ENCODE measurements around the gene ZNF74.
A peak's percentile ranks its signal among the peaks of the same experiment; 100 is the strongest.
"Not testable (repeated sequence)": the region's sequence is repeated elsewhere in the genome, so short reads cannot be mapped to it uniquely, and the experiment has no call there.

Gene ZNF74

GRCh38 chr22:20415699-20416098 lies 21.7 kb downstream of the ZNF74 start:
- H3K9me3 ChIP-seq (ENCODE audit: control insufficient read depth, insufficient read depth, low read length); H3K4me3 ChIP-seq (ENCODE audit: low read depth, low read length); H3K4me1 ChIP-seq (ENCODE audit: control insufficient read depth, insufficient read depth, low read length); H3K27me3 ChIP-seq (ENCODE audit: control insufficient read depth, insufficient read depth, low read length); H3K36me3 ChIP-seq (ENCODE audit: control insufficient read depth, insufficient read depth, low read length); H3K9ac ChIP-seq (ENCODE audit: low read depth, low read length): not testable (repeated sequence)

- Histone ChIP-seq H3K36me3 (ENCODE audit: control insufficient read depth, insufficient read depth, low read length) (no peaks in the 10 kb centered on the region), H3K27me3 (ENCODE audit: control insufficient read depth, insufficient read depth, low read length) (peaks cover 3% of the 10 kb centered on the region), H3K9me3 (ENCODE audit: control insufficient read depth, insufficient read depth, low read length) (no peaks in the 10 kb centered on the region), H3K4me3 (ENCODE audit: low read depth, low read length) (peak overlapping the region; percentile 43), H3K9ac (ENCODE audit: low read depth, low read length) (no peak overlapping the region), H3K4me1 (ENCODE audit: control insufficient read depth, insufficient read depth, low read length) (no peaks in the 10 kb centered on the region)
Measured at GRCh38 chr22:20418211-20418788, 24.3 kb downstream of the ZNF74 start.

GRCh38 chr22:20419664-20419951 lies 25.7 kb downstream of the ZNF74 start:
- H3K4me3 ChIP-seq (ENCODE audit: low read depth, low read length): no peak overlapping the region

GRCh38 chr22:20420157-20420842 lies 26.3 kb downstream of the ZNF74 start:
- Histone ChIP-seq H3K9me3 (ENCODE audit: control insufficient read depth, insufficient read depth, low read length) (no peaks in the 10 kb centered on the region), H3K27me3 (ENCODE audit: control insufficient read depth, insufficient read depth, low read length) (peaks cover 3% of the 10 kb centered on the region), H3K4me1 (ENCODE audit: control insufficient read depth, insufficient read depth, low read length) (no peaks in the 10 kb centered on the region), H3K4me3 (ENCODE audit: low read depth, low read length) (no peak overlapping the region), H3K9ac (ENCODE audit: low read depth, low read length) (no peak overlapping the region), H3K36me3 (ENCODE audit: control insufficient read depth, insufficient read depth, low read length) (no peaks in the 10 kb centered on the region)

More at GRCh38 chr22:20419664-20419951, 25.7 kb downstream of the ZNF74 start:
- no peaks in the 10 kb centered on the region for H3K36me3 ChIP-seq (ENCODE audit: control insufficient read depth, insufficient read depth, low read length)
- H3K9ac ChIP-seq (ENCODE audit: low read depth, low read length): no peak overlapping the region
- H3K4me1 ChIP-seq (ENCODE audit: control insufficient read depth, insufficient read depth, low read length): no peaks in the 10 kb centered on the region
- H3K27me3 ChIP-seq (ENCODE audit: control insufficient read depth, insufficient read depth, low read length): peaks cover 3% of the 10 kb centered on the region
- H3K9me3 ChIP-seq (ENCODE audit: control insufficient read depth, insufficient read depth, low read length): no peaks in the 10 kb centered on the region

GRCh38 chr22:20421507-20421874 lies 27.5 kb downstream of the ZNF74 start:
- Histone ChIP-seq H3K36me3 (ENCODE audit: control insufficient read depth, insufficient read depth, low read length) (no peaks in the 10 kb centered on the region), H3K4me3 (ENCODE audit: low read depth, low read length) (no peak overlapping the region), H3K9ac (ENCODE audit: low read depth, low read length) (no peak overlapping the region), H3K4me1 (ENCODE audit: control insufficient read depth, insufficient read depth, low read length) (no peaks in the 10 kb centered on the region), H3K27me3 (ENCODE audit: control insufficient read depth, insufficient read depth, low read length) (peaks cover 3% of the 10 kb centered on the region), H3K9me3 (ENCODE audit: control insufficient read depth, insufficient read depth, low read length) (no peaks in the 10 kb centered on the region)

GRCh38 chr22:20422271-20423007 lies 28.5 kb downstream of the ZNF74 start:
- Histone ChIP-seq H3K4me3 (ENCODE audit: low read depth, low read length) (no peak overlapping the region), H3K4me1 (ENCODE audit: control insufficient read depth, insufficient read depth, low read length) (no peaks in the 10 kb centered on the region), H3K9me3 (ENCODE audit: control insufficient read depth, insufficient read depth, low read length) (no peaks in the 10 kb centered on the region), H3K36me3 (ENCODE audit: control insufficient read depth, insufficient read depth, low read length) (no peaks in the 10 kb centered on the region), H3K27me3 (ENCODE audit: control insufficient read depth, insufficient read depth, low read length) (peaks cover 4% of the 10 kb centered on the region), H3K9ac (ENCODE audit: low read depth, low read length) (no peak overlapping the region)

- no peaks in the 10 kb centered on the region for H3K36me3 ChIP-seq (ENCODE audit: control insufficient read depth, insufficient read depth, low read length)
Measured at GRCh38 chr22:20423008-20423905, 29.3 kb downstream of the ZNF74 start.

GRCh38 chr22:20423906-20424551 lies 30.1 kb downstream of the ZNF74 start:
- Histone ChIP-seq H3K9me3 (ENCODE audit: control insufficient read depth, insufficient read depth, low read length) (no peaks in the 10 kb centered on the region), H3K36me3 (ENCODE audit: control insufficient read depth, insufficient read depth, low read length) (peaks cover 3% of the 10 kb centered on the region), H3K9ac (ENCODE audit: low read depth, low read length) (no peak overlapping the region), H3K4me1 (ENCODE audit: control insufficient read depth, insufficient read depth, low read length) (no peaks in the 10 kb centered on the region), H3K4me3 (ENCODE audit: low read depth, low read length) (no peak overlapping the region), H3K27me3 (ENCODE audit: control insufficient read depth, insufficient read depth, low read length) (peaks cover 14% of the 10 kb centered on the region)

More at GRCh38 chr22:20423008-20423905, 29.3 kb downstream of the ZNF74 start:
- no peaks in the 10 kb centered on the region for H3K9me3 ChIP-seq (ENCODE audit: control insufficient read depth, insufficient read depth, low read length)
- no peak overlapping the region for H3K4me3 ChIP-seq (ENCODE audit: low read depth, low read length)
- H3K9ac ChIP-seq (ENCODE audit: low read depth, low read length): no peak overlapping the region
- peaks cover 7% of the 10 kb centered on the region for H3K27me3 ChIP-seq (ENCODE audit: control insufficient read depth, insufficient read depth, low read length)
- H3K4me1 ChIP-seq (ENCODE audit: control insufficient read depth, insufficient read depth, low read length): no peaks in the 10 kb centered on the region

- no peak overlapping the region for H3K9ac ChIP-seq (ENCODE audit: low read depth, low read length)
- H3K27me3 ChIP-seq (ENCODE audit: control insufficient read depth, insufficient read depth, low read length): peaks cover 14% of the 10 kb centered on the region
- no peaks in the 10 kb centered on the region for H3K9me3 ChIP-seq (ENCODE audit: control insufficient read depth, insufficient read depth, low read length)
- peaks cover 3% of the 10 kb centered on the region for H3K36me3 ChIP-seq (ENCODE audit: control insufficient read depth, insufficient read depth, low read length)
- no peaks in the 10 kb centered on the region for H3K4me1 ChIP-seq (ENCODE audit: control insufficient read depth, insufficient read depth, low read length)
- H3K4me3 ChIP-seq (ENCODE audit: low read depth, low read length): no peak overlapping the region
Measured at GRCh38 chr22:20424568-20424931, 30.6 kb downstream of the ZNF74 start.

- H3K36me3 ChIP-seq (ENCODE audit: control insufficient read depth, insufficient read depth, low read length): peaks cover 3% of the 10 kb centered on the region
- no peaks in the 10 kb centered on the region for H3K9me3 ChIP-seq (ENCODE audit: control insufficient read depth, insufficient read depth, low read length)
- H3K4me3 ChIP-seq (ENCODE audit: low read depth, low read length): no peak overlapping the region
- H3K4me1 ChIP-seq (ENCODE audit: control insufficient read depth, insufficient read depth, low read length): no peaks in the 10 kb centered on the region
- H3K27me3 ChIP-seq (ENCODE audit: control insufficient read depth, insufficient read depth, low read length): peaks cover 19% of the 10 kb centered on the region
- no peak overlapping the region for H3K9ac ChIP-seq (ENCODE audit: low read depth, low read length)
Measured at GRCh38 chr22:20424932-20425565, 31.1 kb downstream of the ZNF74 start.

Data from iPS-15b (cell line).